ENCODE measurements around the gene F5.
"Not testable (repeated sequence)": the region's sequence is repeated elsewhere in the genome, so short reads cannot be mapped to it uniquely, and the experiment has no call there.

F5 gene

DNA sequence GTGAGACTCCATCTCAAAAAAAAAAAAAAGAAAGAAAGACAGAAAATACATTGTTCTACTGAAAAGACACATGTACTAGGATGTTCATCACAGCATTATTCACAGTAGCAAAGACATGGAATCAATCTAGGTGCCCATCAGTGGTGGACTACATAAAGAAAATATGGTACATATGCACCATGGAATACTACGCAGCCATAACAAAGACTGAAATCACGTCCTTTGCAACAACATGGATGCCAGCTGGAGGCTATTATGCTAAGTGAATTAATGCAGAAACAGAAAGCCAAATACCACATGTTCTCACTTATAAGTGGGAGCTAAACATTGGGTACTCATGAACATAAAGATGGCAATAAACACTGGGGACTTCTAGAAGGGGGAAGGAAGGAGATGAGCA, 51.6 kb downstream of the F5 start:
- DNase-seq: no peak

DNA sequence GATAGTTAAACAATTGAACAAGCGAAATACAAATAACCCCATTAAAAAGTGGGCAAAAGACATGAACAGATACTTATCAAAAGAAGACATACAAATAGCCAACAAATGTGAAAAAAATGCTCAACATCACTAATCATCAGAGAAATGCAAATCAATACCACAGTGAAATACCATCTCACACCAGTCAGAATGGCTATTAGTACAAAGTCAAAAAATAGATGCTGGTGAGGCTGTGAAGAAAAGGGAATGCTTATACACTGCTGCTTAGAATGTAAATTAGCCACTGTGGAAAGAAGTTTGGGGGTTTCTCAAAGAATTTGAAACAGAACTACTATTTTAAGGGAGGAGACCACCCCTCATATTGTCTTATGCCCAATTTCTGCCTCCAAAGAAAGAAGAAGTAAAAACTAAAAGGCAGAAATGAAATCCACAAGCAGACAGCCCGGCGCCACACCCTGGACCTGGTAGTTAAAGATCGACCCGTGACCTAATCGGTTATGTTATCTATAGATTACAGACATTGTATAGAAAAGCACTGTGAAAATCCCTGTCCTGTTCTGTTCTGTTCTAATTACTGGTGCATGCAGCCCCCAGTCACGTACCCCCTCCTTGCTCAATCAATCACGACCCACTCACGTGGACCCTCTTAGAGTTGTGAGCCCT, 52.6 kb downstream of the F5 start:
- not testable (repeated sequence) for DNase-seq

DNA sequence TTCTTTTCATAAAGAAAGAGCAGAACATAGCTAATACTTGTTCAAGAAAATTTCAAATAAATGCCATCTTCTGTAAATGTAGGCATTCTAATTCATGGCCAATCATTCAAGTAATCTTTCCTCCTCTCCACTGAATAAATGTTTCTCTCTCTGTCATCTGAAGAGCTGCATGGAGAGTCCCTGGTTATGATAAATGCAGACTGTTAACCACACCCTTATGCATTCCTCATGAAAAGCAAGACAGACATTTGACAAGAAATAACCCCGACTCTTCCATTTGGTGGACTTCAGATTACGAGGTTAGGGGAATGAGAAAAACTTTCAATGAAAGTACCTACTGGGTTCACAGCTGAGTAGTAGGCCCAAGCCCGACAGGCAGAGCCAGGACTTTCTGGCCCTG, 55.8 kb downstream of the F5 start:
- DNase-seq: no peak

- peak; percentile 74 for DNase-seq
These were observed 57.1 kb downstream of the F5 start for GRCh38 chr1:169529068-169529642.

DNA sequence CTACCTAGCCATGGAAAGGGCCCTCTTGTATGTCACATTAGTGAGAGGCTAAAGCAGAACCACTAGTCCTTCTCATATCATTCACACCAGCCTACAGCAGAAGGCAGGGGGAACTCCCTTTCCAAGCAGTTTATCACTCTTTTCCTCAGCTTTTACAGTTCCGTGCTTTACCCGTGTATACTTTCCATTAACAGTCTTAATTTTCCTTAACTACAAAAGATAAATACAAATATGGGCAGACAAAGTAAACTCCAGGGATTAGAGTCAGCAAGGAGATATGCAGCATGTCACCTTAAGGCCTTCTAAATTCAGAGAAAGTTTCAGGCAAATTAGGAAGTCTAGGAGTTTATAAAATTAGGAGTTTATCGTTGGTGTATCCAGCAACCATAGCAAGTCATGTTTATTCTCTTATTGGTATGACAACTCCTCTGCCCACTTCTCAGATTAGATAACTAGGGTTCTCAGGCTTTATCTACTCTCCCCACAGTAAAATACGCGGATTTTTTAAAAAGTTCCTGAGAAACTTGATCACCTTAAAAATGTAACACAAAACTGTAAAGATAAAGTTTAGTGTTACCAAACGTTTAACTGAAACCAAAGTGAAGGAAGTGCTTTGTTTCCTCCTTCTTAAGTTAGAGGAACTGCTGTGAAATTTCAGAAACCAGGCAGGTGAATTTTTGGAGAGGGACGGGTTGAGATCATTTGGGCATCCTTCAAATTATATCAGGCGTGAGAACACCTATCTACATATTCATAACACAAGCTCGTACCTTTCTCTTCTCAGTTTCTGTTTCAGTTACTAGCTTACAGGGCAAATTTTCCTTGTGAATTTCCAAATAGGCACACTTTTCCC, 57.8 kb downstream of the F5 start:
- DNase-seq: no peak

DNA sequence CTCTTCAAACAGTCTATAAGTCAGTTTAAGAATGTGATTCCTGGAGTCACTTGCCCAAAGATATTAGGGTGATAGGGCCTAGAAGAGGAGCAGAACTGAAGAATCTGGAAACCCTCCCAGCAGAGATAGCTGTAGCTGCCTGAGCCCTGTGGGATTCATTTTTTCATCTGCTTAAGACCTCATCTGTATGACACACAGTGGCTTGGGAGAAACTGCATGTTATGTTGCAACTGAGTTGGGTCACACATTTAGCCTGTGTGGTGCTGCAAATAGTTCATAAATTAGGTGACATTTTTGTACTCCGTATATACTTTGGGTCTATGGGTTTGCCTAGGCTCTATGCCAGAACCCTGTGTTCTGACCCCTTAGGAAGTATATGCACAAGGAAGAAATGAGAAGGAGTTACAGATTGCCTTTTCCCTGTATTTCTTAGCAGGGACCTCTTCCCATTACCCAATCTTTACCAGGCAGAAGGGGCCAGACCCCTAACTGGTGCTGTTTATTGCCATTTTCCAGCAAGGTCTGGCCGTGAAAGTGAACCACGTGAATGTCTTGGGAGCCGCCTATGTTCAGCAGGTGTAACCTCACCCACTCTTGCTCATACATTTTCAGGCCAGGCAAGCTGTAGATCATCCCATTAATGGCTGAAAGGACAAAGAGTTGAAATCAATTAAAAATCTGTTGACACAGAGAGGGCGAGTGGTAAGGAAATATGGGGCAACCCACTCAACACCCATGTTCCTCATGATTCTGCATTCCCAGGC, 58.6 kb downstream of the F5 start:
- DNase-seq: no peak

DNA sequence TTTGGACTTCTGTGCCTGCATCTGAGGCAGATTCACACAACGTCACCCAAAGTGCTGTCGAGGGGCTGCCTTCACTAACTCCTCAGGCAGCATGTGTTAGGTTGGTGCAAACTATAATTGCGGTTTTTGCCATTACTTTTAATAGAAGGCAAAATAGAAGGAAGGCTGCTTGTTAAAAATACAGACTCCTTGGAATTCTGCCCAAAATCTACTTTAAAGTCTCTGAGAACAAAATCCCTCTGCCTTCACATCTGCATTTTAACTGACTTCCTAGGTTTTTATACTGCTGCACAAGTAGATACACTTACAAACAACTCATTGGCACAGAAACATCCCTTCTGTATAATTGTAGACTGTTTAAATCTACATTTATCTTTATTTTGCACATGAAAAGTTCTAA, 59.3 kb downstream of the F5 start:
- no peak for DNase-seq

DNA sequence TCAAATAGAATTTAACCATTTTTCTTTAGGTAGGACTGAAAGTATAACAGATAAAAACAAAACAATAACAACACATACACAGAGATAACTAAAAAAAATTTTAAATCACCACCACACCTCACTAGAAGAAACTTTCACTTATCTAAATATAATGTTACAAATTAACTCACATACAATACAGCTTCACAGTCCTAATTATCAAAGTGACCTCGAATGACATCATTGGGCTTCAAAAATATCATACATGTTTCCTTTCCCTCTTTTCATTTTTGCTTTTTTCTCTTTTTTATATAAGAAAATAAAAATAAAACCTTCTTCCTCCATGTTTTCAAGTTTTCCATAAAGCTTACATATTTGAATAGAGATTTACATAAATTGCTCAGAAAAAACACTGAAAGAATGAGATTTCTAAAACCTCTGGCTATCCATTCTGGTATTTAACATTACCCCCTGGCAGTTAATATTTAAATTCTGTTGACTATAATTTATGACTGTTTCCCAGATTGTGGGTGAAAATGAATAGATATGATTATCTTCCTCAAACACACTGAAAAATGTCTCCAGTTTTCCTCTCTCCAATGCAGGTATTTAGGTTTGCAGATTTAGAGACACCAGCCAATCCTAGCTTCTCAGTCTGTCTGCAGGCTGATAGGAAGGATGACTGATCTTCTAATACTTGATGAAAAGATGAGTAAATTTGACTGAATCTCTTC, 60.0 kb downstream of the F5 start:
- peak; percentile 38 for DNase-seq

- DNase-seq: no peak
These were observed 60.9 kb downstream of the F5 start for GRCh38 chr1:169525391-169525790.

- DNase-seq: no peak
These were observed 62.4 kb downstream of the F5 start for GRCh38 chr1:169523904-169524303.

- no peak for DNase-seq
These were observed 65.1 kb downstream of the F5 start for GRCh38 chr1:169521226-169521625.

GRCh38 chr1:169517558-169518186, 68.6 kb downstream of the F5 start:
- no peak for DNase-seq

- no peak for DNase-seq
These were observed 70.6 kb downstream of the F5 start for GRCh38 chr1:169515641-169516040.

GRCh38 chr1:169514566-169515270, 71.6 kb downstream of the F5 start:
- no peak for DNase-seq

DNA sequence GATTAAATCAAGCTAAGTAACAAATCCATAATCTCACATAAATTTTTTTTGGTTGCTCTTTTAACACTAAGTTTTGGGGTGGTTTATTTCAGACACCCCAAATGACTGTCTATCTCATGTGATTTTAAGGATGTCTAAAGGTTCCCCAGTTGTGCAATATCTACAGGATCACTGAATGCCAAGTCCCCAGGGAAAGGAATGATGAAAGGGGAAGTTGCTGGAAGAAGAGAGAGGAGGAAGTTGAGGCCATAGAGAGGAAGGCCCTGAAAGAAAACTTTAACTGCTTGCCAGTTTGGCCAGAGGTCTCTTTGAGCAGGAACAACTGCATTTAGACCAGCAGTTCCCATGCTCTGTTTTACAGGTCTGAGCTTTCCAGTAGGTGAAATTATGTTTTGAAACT, 73.1 kb downstream of the F5 start:
- no peak for DNase-seq

DNA sequence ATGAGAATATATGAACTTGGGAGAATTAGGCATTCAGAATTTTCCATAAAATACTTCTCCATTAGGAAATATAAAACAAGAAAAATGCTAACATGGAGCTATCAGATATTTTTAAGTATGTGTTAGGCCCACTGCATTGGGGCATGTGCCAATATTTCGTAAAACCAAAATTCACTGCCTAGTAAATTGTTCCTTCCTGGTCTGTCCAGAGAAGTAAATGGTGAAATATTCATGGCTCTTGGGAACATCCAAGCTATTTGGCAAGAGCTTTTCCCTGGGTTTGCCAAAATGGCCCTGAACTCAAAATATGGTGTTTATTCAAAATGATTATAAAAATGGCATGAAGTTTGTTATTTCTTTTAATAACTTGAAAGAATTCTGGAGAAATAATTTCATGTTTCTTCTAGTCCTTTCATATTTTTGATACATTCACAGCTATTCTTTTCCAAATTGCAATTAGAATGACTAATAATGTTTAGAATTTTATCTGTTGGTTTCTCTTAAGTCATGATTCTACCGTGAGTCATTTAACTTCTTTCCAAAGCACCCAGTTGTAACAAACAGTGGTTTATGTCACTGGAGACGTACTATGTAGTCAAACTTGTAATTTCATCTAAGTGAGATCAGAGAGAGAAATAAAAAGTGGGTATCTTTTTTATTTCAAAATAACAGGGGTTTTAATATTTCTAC, 74.8 kb downstream of the F5 start:
- DNase-seq: no peak

DNA sequence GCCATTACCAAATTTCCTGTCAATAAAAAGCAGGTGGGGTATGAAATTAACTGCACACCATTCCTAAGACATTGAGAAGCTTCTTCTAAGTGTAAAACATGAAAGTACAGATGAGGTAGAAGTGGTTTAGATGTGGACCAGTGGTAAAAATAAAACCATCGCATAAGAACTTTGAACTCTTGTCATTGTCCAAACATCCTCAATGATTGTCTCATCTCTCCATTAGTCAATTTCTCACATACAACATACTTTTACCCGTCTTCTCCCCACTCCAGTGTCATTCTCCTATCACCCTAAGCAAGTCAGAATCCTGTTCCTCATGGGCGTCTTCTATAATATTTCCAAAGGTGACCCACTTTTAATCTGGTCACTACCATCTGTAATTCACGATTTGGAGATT, 76.2 kb downstream of the F5 start:
- no peak for DNase-seq

DNA sequence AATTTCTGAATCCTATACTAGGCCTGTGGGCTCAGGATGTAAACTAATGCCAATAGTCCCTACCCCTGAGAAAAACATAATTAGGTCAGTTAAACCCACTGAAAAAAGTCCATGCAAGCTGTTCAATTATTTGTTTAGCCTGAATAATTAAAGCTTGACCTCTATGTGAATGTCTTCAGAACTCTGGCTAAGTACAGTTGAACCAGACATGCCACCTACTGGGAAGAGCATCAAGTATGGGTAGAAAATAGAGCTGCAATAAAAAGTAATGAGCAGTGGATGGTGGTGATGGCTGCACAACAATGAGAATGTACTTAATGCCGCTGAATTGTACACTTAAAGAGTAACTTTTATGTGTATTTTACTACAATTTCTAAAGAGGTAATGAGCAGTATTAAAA, 76.9 kb downstream of the F5 start:
- no peak for DNase-seq

- no peak for DNase-seq
These were observed 77.6 kb downstream of the F5 start for GRCh38 chr1:169508432-169509338.

- no peak for DNase-seq
These were observed 78.9 kb downstream of the F5 start for GRCh38 chr1:169507413-169507812.

Data from NCI-H1048 (cell line).